ENCODE data around the gene MAP3K2. TPM values are rescaled to one million over a fixed set of nuclear protein-coding genes. Genes with fewer than 3 reads are reported as not detected.

MAP3K2 gene
- total RNA-seq, 4 donors from 2014 or later, result 34.2 to 69.5 (median 61.1) TPM

DNA sequence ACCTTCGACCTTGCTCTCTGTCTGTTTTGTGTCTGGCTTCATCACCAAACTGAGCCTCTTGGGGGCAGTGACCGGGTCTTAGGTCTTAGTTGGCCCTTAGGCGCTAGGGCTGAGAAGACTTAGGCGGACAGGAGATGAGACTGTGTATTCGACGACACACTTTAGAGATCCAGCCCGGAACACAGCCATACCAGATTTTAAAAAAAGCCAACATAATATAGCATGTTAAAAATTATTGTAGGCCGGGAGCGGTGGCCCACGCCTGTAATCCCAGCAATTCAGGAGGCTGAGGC lies 21.0 kb upstream of the MAP3K2 start:
- Histone ChIP-seq H3K36me3 (no peaks in the 10 kb centered on the region), H3K4me1 (peaks cover 3 to 35% (median 23%) of the 10 kb centered on the region in 4 donors), H3K9me3 (peaks cover 0 to 3% (median 0%) of the 10 kb centered on the region in 4 donors), H3K4me3 (peak overlapping the region in 2 of 4 donors; percentile 48 to 62), H3K27me3 (no peaks in the 10 kb centered on the region), H3K27ac (peak overlapping the region; percentile 80 to 96 (median 90))
- no peak for DNase-seq (ENCODE audit: low spot score in 2 of 2)
- TF ChIP-seq POLR2A (IDR thresholded peaks at IDR 0.05), result no peak
- no peak for TF ChIP-seq EP300 (IDR thresholded peaks at IDR 0.05)
- TF ChIP-seq, protein P1, sequence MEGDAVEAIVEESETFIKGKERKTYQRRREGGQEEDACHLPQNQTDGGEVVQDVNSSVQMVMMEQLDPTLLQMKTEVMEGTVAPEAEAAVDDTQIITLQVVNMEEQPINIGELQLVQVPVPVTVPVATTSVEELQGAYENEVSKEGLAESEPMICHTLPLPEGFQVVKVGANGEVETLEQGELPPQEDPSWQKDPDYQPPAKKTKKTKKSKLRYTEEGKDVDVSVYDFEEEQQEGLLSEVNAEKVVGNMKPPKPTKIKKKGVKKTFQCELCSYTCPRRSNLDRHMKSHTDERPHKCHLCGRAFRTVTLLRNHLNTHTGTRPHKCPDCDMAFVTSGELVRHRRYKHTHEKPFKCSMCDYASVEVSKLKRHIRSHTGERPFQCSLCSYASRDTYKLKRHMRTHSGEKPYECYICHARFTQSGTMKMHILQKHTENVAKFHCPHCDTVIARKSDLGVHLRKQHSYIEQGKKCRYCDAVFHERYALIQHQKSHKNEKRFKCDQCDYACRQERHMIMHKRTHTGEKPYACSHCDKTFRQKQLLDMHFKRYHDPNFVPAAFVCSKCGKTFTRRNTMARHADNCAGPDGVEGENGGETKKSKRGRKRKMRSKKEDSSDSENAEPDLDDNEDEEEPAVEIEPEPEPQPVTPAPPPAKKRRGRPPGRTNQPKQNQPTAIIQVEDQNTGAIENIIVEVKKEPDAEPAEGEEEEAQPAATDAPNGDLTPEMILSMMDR (IDR thresholded peaks at IDR 0.05), result no peak
- 83 to 85% methylated on average over 10 of the region's 10 CpGs for WGBS, 2 donors

- H3K4me1 ChIP-seq, result peaks cover 3 to 35% (median 23%) of the 10 kb centered on the region in 4 donors
These were observed 20.4 kb upstream of the MAP3K2 start for GRCh38 chr2:127408004-127408806.

DNA sequence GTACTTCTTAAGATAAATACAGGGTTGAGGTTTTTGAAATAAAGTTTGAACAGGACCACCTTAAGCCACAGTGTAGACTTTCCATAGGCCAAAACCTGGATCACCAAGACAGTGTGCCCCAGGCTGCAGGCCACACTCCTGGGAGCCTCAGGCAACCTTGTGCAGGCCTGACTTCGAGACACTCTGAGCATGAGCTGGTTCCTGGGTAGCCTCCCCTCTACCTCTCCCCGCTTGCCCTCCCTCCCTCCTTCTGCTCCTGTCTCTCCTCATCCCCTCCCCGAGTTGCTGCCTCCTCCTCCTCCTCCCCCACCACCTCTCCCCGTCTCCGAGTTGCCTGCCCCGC lies 19.9 kb upstream of the MAP3K2 start:
- H3K36me3 ChIP-seq, result no peaks in the 10 kb centered on the region
- H3K4me1 ChIP-seq, result peaks cover 3 to 35% (median 23%) of the 10 kb centered on the region in 4 donors
- H3K9me3 ChIP-seq, result no peaks in the 10 kb centered on the region
- no peak for DNase-seq (ENCODE audit: low spot score in 2 of 2)
- WGBS, 2 donors, result 5 to 11% methylated on average over 5 to 6 of the region's 6 CpGs
- peak overlapping the region; percentile 80 to 96 (median 90) for H3K27ac ChIP-seq
- H3K4me3 ChIP-seq, result peak overlapping the region in 3 of 4 donors; percentile 29 to 62 (median 48)
- TF ChIP-seq, protein P1 (IDR thresholded peaks at IDR 0.05), result no peak
- TF ChIP-seq EP300 (IDR thresholded peaks at IDR 0.05) (no peak), POLR2A (IDR thresholded peaks at IDR 0.05) (no peak)
- no peaks in the 10 kb centered on the region for H3K27me3 ChIP-seq

More at GRCh38 chr2:127408004-127408806, 20.4 kb upstream of the MAP3K2 start:
- WGBS, 2 donors, result 18 to 23% methylated on average over 18 to 27 of the region's 75 CpGs
- TF ChIP-seq POLR2A (IDR thresholded peaks at IDR 0.05), result peak in 1 of 2 donors; percentile 71
- TF ChIP-seq, protein P1 (IDR thresholded peaks at IDR 0.05), result peak in 2 of 5 experiments; percentile 24 to 40
- peak in 1 of 2 donors; percentile 81 for TF ChIP-seq EP300 (IDR thresholded peaks at IDR 0.05)
- Histone ChIP-seq H3K36me3 (no peaks in the 10 kb centered on the region), H3K27me3 (no peaks in the 10 kb centered on the region), H3K27ac (peak overlapping the region; percentile 80 to 96 (median 90)), H3K9me3 (peaks cover 0 to 3% (median 0%) of the 10 kb centered on the region in 4 donors), H3K4me3 (peak overlapping the region in 3 of 4 donors; percentile 29 to 62 (median 48))
- DNase-seq (ENCODE audit: low spot score in 2 of 2), result peak; percentile 79 to 81

- peak overlapping the region in 2 of 4 donors; percentile 34 to 92 for H3K27ac ChIP-seq
- no peaks in the 10 kb centered on the region for H3K27me3 ChIP-seq
- H3K4me3 ChIP-seq, result no peak overlapping the region
- TF ChIP-seq POLR2A (IDR thresholded peaks at IDR 0.05) (no peak), EP300 (IDR thresholded peaks at IDR 0.05) (no peak)
- TF ChIP-seq, protein P1 (IDR thresholded peaks at IDR 0.05), result no peak
- peaks cover 3 to 35% (median 22%) of the 10 kb centered on the region in 4 donors for H3K4me1 ChIP-seq
- no peaks in the 10 kb centered on the region for H3K9me3 ChIP-seq
- no peaks in the 10 kb centered on the region for H3K36me3 ChIP-seq
- DNase-seq (ENCODE audit: low spot score in 2 of 2), result no peak
- WGBS, 2 donors, result 92% methylated on average over 9 of the region's 9 CpGs
These were observed 19.3 kb upstream of the MAP3K2 start for GRCh38 chr2:127407091-127407490.

DNA sequence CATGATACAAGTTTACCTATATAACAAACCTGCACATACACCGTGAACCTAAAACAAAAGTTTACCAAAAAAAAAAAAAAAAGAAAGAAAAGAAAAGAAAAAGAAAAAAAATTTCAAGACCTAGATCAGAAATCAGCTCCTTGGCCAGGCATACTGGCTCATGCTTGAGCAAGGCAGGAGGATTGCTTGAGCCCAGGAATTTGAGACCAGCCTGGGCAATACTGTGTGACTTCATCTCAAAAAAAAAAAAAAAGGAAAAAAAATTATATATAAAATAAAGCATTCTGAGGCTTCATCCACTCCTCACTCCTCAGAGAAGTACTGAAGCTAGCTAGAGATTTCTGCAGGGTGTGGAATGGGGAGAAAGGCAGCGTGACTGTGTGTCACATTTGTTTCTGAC lies 18.7 kb upstream of the MAP3K2 start:
- Histone ChIP-seq H3K4me1 (peaks cover 0 to 34% (median 19%) of the 10 kb centered on the region in 4 donors), H3K4me3 (no peak overlapping the region), H3K36me3 (no peaks in the 10 kb centered on the region), H3K9me3 (no peaks in the 10 kb centered on the region), H3K27ac (peak overlapping the region in 2 of 4 donors; percentile 34 to 92), H3K27me3 (no peaks in the 10 kb centered on the region)
- DNase-seq (ENCODE audit: low spot score in 2 of 2), result no peak
- WGBS, 2 donors, result 91 to 92% methylated on average over 2 of the region's 2 CpGs
- TF ChIP-seq POLR2A (IDR thresholded peaks at IDR 0.05), result no peak
- TF ChIP-seq, protein P1 (IDR thresholded peaks at IDR 0.05), result no peak
- no peak for TF ChIP-seq EP300 (IDR thresholded peaks at IDR 0.05)
